ENCODE measurements around the gene DAZAP1.

DAZAP1 gene

GRCh38 chr19:1407528-1408299 lies at the start of gene DAZAP1:
TSS of gene DAZAP1 (plus strand) at chr19:1407586. CDS start at chr19:1407774, 188 bp downstream.
- Histone ChIP-seq H3K36me3 (ENCODE audit: insufficient read depth, low read length) (no peaks in the 10 kb centered on the region), H3K27me3 (ENCODE audit: insufficient read depth, low read length) (no peaks in the 10 kb centered on the region), H2AFZ (ENCODE audit: low read length, unreplicated experiment) (peak within 1 kb of the TSS; percentile 40), H3K4me3 (ENCODE audit: low read depth, low read length) (peak within 1 kb of the TSS; percentile 96), H3K79me2 (ENCODE audit: control insufficient read depth, insufficient read depth, low read length, unreplicated experiment) (peaks cover 50% of the 10 kb centered on the region), H3K27ac (ENCODE audit: low read depth, low read length) (peak within 1 kb of the TSS; percentile 88), H3K4me1 (ENCODE audit: control insufficient read depth, insufficient read depth, low read length, unreplicated experiment) (peaks cover 28% of the 10 kb centered on the region)

GRCh38 chr19:1360126-1360817 lies 47.1 kb upstream of the DAZAP1 start:
- Histone ChIP-seq H3K79me2 (ENCODE audit: control insufficient read depth, insufficient read depth, low read length, unreplicated experiment) (peaks cover 5% of the 10 kb centered on the region), H3K4me1 (ENCODE audit: control insufficient read depth, insufficient read depth, low read length, unreplicated experiment) (peaks cover 30% of the 10 kb centered on the region), H3K27me3 (ENCODE audit: insufficient read depth, low read length) (no peaks in the 10 kb centered on the region), H3K27ac (ENCODE audit: low read depth, low read length) (peak overlapping the region; percentile 62), H3K36me3 (ENCODE audit: insufficient read depth, low read length) (no peaks in the 10 kb centered on the region; the same call in 1 of the 2 replicates), H3K4me3 (ENCODE audit: low read depth, low read length) (peak overlapping the region; percentile 74), H2AFZ (ENCODE audit: low read length, unreplicated experiment) (no peak overlapping the region)

GRCh38 chr19:1360818-1361461 lies 46.4 kb upstream of the DAZAP1 start:
- Histone ChIP-seq H3K4me1 (ENCODE audit: control insufficient read depth, insufficient read depth, low read length, unreplicated experiment) (peaks cover 29% of the 10 kb centered on the region), H3K79me2 (ENCODE audit: control insufficient read depth, insufficient read depth, low read length, unreplicated experiment) (peaks cover 3% of the 10 kb centered on the region), H3K27me3 (ENCODE audit: insufficient read depth, low read length) (no peaks in the 10 kb centered on the region), H3K4me3 (ENCODE audit: low read depth, low read length) (peak overlapping the region; percentile 74), H3K27ac (ENCODE audit: low read depth, low read length) (peak overlapping the region; percentile 62), H2AFZ (ENCODE audit: low read length, unreplicated experiment) (peak overlapping the region; percentile 32), H3K36me3 (ENCODE audit: insufficient read depth, low read length) (no peaks in the 10 kb centered on the region; the same call in 1 of the 2 replicates)

- no peaks in the 10 kb centered on the region for H3K27me3 ChIP-seq (ENCODE audit: insufficient read depth, low read length)
- no peak overlapping the region for H2AFZ ChIP-seq (ENCODE audit: low read length, unreplicated experiment)
- H3K4me3 ChIP-seq (ENCODE audit: low read depth, low read length), result peak overlapping the region; percentile 74
- H3K4me1 ChIP-seq (ENCODE audit: control insufficient read depth, insufficient read depth, low read length, unreplicated experiment), result peaks cover 25% of the 10 kb centered on the region
- H3K36me3 ChIP-seq (ENCODE audit: insufficient read depth, low read length), result no peaks in the 10 kb centered on the region; the same call in 1 of the 2 replicates
- H3K27ac ChIP-seq (ENCODE audit: low read depth, low read length), result peak overlapping the region; percentile 62
- no peaks in the 10 kb centered on the region for H3K79me2 ChIP-seq (ENCODE audit: control insufficient read depth, insufficient read depth, low read length, unreplicated experiment)
Observed at GRCh38 chr19:1361601-1362386, 45.6 kb upstream of the DAZAP1 start.

- no peaks in the 10 kb centered on the region; the same call in 1 of the 2 replicates for H3K36me3 ChIP-seq (ENCODE audit: insufficient read depth, low read length)
- 0 out of 2 replicates have a peak overlapping the region, but pooled peaks have one; percentile 74 for H3K4me3 ChIP-seq (ENCODE audit: low read depth, low read length)
- no peaks in the 10 kb centered on the region for H3K27me3 ChIP-seq (ENCODE audit: insufficient read depth, low read length)
- H2AFZ ChIP-seq (ENCODE audit: low read length, unreplicated experiment), result no peak overlapping the region
- H3K4me1 ChIP-seq (ENCODE audit: control insufficient read depth, insufficient read depth, low read length, unreplicated experiment), result peaks cover 25% of the 10 kb centered on the region
- H3K27ac ChIP-seq (ENCODE audit: low read depth, low read length), result peak overlapping the region; percentile 62; the same call in 1 of the 2 replicates
- no peaks in the 10 kb centered on the region for H3K79me2 ChIP-seq (ENCODE audit: control insufficient read depth, insufficient read depth, low read length, unreplicated experiment)
Observed at GRCh38 chr19:1362387-1363257, 44.8 kb upstream of the DAZAP1 start.

GRCh38 chr19:1363599-1363998 lies 43.8 kb upstream of the DAZAP1 start:
- H3K79me2 ChIP-seq (ENCODE audit: control insufficient read depth, insufficient read depth, low read length, unreplicated experiment), result no peaks in the 10 kb centered on the region
- H3K36me3 ChIP-seq (ENCODE audit: insufficient read depth, low read length), result no peaks in the 10 kb centered on the region; the same call in 1 of the 2 replicates
- no peaks in the 10 kb centered on the region for H3K27me3 ChIP-seq (ENCODE audit: insufficient read depth, low read length)
- peaks cover 25% of the 10 kb centered on the region for H3K4me1 ChIP-seq (ENCODE audit: control insufficient read depth, insufficient read depth, low read length, unreplicated experiment)
- H2AFZ ChIP-seq (ENCODE audit: low read length, unreplicated experiment), result no peak overlapping the region
- H3K27ac ChIP-seq (ENCODE audit: low read depth, low read length), result no peak overlapping the region
- H3K4me3 ChIP-seq (ENCODE audit: low read depth, low read length), result no peak overlapping the region

GRCh38 chr19:1364070-1364704 lies 43.2 kb upstream of the DAZAP1 start:
- Histone ChIP-seq H3K4me3 (ENCODE audit: low read depth, low read length) (no peak overlapping the region), H3K79me2 (ENCODE audit: control insufficient read depth, insufficient read depth, low read length, unreplicated experiment) (no peaks in the 10 kb centered on the region), H3K27me3 (ENCODE audit: insufficient read depth, low read length) (no peaks in the 10 kb centered on the region), H3K36me3 (ENCODE audit: insufficient read depth, low read length) (no peaks in the 10 kb centered on the region; the same call in 1 of the 2 replicates), H3K27ac (ENCODE audit: low read depth, low read length) (no peak overlapping the region), H3K4me1 (ENCODE audit: control insufficient read depth, insufficient read depth, low read length, unreplicated experiment) (peaks cover 25% of the 10 kb centered on the region), H2AFZ (ENCODE audit: low read length, unreplicated experiment) (no peak overlapping the region)

GRCh38 chr19:1365319-1366269 lies 41.8 kb upstream of the DAZAP1 start:
- no peak overlapping the region for H3K4me3 ChIP-seq (ENCODE audit: low read depth, low read length)
- no peak overlapping the region for H3K27ac ChIP-seq (ENCODE audit: low read depth, low read length)
- no peaks in the 10 kb centered on the region for H3K27me3 ChIP-seq (ENCODE audit: insufficient read depth, low read length)
- H3K4me1 ChIP-seq (ENCODE audit: control insufficient read depth, insufficient read depth, low read length, unreplicated experiment), result peaks cover 20% of the 10 kb centered on the region
- H2AFZ ChIP-seq (ENCODE audit: low read length, unreplicated experiment), result no peak overlapping the region
- H3K79me2 ChIP-seq (ENCODE audit: control insufficient read depth, insufficient read depth, low read length, unreplicated experiment), result no peaks in the 10 kb centered on the region
- no peaks in the 10 kb centered on the region; the same call in 1 of the 2 replicates for H3K36me3 ChIP-seq (ENCODE audit: insufficient read depth, low read length)

Data from ACC112 (cell line).